GM10266 (cell line): ENCODE results near the gene CCNI2.
A peak's percentile ranks its signal among the peaks of the same experiment; 100 is the strongest.

Experiments
- DNase-seq: peaks from one replicate; pipeline ENCODE4 v3.0.0; 2012; ENCODE audit errors: extremely low spot score
- TF ChIP-seq, protein P1 (sequence below): IDR thresholded peaks from 2 replicates; pipeline ENCODE4 v1.5.1; 2012; ENCODE audit warnings: mild to moderate bottlenecking, low read depth; ENCODE audit not compliant: control insufficient read depth, insufficient read depth; ENCODE audit errors: missing control alignments

The CCNI2 gene, protein sequence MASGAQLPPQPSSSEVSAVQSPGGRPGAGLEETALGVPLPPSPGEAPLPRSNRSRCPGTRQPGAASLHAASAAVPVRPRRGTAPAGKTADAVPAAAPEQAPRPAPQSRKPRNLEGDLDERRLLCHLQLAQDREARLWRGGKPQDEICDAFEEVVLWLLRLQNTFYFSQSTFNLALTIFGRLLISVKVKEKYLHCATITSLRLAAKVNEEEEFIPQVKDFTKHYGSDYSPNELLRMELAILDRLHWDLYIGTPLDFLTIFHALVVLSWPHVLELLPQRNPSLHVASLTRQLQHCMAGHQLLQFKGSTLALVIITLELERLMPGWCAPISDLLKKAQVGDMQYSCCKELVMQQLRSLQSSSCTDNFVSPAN

DNA sequence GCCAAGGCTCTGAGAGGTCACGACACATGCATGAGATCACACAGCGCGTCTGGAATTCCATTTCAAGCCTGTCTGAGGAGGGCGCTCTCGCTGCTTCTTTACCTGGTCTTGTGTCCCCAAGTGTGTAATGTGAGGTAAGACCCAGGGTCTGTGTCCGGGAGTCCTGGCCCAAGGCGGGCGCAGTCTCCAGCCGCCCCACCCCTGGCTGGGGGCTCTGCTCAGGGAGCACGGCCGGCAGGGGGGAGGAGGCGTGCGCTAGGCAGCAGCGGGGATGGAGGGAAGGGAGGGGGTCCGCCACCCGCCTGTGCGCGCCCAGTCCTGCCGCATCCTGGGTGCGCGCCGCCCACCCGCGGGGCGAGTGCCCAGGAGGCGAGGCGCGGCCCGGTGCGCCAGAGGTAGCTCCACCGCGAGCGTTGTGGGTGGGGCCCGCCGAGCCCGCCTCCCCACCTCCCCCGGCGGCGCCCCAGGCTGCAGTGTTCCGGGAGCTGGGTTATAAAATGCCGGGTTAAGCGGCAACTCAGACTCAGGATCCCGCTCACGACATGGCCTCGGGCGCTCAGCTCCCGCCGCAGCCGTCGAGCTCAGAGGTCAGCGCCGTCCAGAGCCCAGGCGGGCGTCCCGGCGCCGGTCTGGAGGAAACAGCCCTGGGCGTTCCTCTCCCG is at the start of gene CCNI2:
Gene CCNI2 (plus strand): TSS at position 473 of the 662 bp plus-strand sequence. CDS start 70 bp downstream, at position 543.
- TF ChIP-seq, protein P1, sequence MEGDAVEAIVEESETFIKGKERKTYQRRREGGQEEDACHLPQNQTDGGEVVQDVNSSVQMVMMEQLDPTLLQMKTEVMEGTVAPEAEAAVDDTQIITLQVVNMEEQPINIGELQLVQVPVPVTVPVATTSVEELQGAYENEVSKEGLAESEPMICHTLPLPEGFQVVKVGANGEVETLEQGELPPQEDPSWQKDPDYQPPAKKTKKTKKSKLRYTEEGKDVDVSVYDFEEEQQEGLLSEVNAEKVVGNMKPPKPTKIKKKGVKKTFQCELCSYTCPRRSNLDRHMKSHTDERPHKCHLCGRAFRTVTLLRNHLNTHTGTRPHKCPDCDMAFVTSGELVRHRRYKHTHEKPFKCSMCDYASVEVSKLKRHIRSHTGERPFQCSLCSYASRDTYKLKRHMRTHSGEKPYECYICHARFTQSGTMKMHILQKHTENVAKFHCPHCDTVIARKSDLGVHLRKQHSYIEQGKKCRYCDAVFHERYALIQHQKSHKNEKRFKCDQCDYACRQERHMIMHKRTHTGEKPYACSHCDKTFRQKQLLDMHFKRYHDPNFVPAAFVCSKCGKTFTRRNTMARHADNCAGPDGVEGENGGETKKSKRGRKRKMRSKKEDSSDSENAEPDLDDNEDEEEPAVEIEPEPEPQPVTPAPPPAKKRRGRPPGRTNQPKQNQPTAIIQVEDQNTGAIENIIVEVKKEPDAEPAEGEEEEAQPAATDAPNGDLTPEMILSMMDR, result peak; percentile 57
- DNase-seq, result peak; percentile 75

DNA sequence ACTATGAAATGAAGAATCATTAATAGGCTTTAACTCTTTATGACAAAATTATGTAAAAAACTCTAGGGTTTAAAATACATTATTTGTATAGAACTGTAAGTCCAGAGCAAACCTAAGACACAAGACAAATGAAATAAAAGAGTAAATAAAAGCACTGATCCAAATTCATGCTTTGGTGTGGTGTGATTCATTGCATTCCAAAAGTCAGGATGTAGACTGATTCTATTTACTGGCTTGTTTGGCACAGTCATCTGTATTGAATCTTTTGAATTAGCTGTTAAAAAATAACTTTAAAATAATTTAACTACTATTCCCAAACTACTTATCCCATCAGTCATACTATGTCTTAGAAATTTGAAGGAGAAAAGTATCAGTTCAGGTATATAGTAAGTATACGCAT is 42.4 kb upstream of the CCNI2 start:
- DNase-seq, result no peak
- TF ChIP-seq, protein P1, result no peak

DNA sequence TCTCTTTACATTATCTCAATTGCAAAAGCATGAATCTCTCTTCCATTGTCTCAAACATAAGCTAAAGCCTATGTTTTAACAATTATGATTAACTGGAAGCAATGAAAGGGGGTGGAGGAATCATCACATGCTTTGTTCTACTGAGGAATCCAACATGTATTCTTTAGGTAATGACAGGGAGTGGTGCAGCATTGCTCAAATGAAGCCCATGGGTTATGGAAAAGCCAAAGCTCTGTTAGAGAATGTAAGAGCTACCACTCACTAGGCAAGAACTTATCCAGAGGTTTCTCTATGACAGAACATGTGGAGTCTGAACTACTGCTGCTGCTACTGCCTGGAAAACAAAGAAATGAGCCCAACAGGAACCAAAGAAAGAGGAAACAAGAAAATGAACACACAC is 38.6 kb upstream of the CCNI2 start:
- DNase-seq, result no peak
- TF ChIP-seq, protein P1, result no peak

DNA sequence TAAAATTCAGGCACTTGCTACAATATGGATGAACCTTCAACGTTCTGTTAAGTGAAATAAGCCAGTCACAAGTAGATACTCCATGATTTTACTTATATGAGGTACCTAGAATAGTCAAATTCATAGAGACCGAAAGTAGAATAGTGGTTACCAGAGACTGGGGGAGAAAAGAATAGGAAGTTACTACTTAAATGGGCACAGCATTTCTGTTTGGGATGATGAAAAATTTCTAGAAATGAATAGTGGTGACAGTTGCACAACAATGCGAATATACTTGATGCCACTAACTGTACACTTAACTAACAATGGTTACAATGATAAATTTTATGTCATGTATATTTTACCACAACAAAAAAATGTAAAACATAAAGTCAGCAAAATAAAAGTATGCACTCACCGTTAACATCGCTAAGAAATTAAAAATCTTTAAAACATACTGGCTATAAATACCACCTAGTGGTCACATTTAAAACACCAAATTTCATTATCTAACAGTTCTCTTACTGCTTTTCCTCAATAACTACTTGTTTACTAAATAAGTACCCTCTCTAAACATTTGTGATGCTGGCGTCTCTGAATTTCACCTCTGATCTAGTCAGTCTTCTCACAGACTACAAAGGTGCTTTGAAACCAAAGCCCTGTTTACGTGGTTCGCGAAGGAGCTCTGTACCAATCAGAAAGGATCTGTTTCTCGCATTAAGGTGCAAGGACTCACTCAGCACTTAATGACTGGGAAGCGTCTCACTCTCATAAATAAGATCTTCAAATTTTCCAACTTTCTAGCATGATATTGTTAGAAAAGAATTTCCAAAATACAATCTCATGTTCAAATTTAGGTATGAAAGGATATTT is 32.5 kb upstream of the CCNI2 start:
- TF ChIP-seq, protein P1, result peak; percentile 7
- DNase-seq, result no peak

DNA sequence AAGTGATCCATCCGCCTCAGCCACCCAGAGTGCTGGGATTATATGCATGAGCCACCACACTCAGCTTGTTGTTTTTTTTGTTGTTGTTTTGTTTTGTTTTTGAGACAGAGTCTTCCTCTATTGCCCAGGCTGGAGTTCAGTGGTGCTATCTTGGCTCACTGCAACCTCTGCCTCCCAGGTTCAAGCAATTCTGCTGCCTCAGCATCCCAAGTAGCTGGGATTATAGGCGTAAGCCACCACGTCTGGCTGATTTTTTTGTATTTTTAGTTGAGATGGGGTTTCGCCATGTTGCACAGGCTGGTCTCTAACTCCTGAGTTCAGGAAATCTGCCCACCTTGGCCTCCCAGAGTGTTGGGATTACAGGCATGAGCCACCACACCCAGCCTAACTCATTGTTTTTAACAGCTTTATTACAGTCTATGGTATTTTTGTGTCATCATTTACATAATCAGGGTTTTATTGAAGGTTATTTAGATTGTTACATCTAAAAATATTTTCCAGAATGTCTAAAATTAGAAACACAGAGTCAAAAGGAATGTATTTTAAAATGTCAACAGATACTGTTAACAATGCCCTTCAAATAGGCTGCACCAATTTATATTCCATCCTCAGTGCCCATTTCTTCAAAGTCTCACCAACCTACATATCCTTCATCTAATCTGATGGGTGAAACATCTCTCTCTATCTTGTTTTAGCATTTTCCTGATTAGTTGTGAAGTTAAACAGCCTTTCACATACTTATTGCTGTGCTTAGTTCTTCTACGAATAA is 28.5 kb upstream of the CCNI2 start:
- TF ChIP-seq, protein P1, result no peak

DNA sequence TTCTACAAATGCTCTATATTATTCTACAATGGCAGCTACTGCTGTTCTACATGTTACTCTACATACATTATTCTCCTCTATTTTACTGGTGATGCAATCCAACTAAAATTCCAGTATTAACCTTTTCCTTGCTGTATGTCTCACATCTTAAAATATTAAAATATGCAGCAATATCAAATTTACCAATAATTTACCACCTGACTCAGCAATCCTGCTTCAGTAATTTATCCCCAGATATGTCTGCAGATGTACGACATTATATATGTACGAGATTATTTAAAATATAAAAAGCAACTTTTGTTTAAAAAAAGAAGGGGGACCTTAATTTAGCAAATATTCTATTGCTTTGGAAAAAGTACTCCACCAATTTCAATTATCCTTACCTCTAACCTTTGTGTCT is 21.5 kb upstream of the CCNI2 start:
- no peak for DNase-seq
- TF ChIP-seq, protein P1, result no peak

More for the DNA sequence above, 28.5 kb upstream of the CCNI2 start:
- DNase-seq, result no peak
